K562 (cell line): ENCODE data around the gene PUDP. TPM values are rescaled to one million over a fixed set of nuclear protein-coding genes. Genes with fewer than 3 reads are reported as not detected.

Experiments used
- ATAC-seq: fragments of 200-7000 bp; cut with Tn5 transposase; 3 replicates; pipeline ENCODE4 v1.9.1; 2020; ENCODE audit warnings: moderate library complexity
- BruUV-seq: library from RNA; stranded (reverse); fragments of 400-500 nt; replicated peaks from 2 replicates; lab custom pipeline; 2021; lab: Mats Ljungman, UMichigan
- CTCF ChIA-PET: fragments of 300-600 bp; formaldehyde crosslinking; extraction: SDS; loops from one replicate; lab custom pipeline; 2021; ENCODE audit warnings: low intra/inter-chr PET ratio; lab: Yijun Ruan, JAX
- POLR2A ChIA-PET: fragments of 300-600, 350-650 bp; sonication (Branson Sonifier 250); formaldehyde crosslinking; extraction: SDS; loops from one replicate; lab custom pipeline; 2021; ENCODE audit warnings: antibody characterized with exemption, inconsistent platforms; lab: Yijun Ruan, JAX
- DNase-seq, 4 experiments: peaks; one replicate each; pipeline versions ENCODE4 v3.0.0 to v3.0.0-alpha.2; 2011 to 2018; ENCODE audit warnings: low spot score in 3 of 4, mixed read lengths in 3 of 4; ENCODE audit errors: extremely low read depth in 1 of 4
- FAIRE-seq: peaks from 2 replicates; lab custom pipeline; 2011; peaks lifted over from hg19 to GRCh38; lab: Jason Lieb, UNC
- H2AFZ ChIP-seq: 2 replicates; pipeline ENCODE4 v1.6.0; 2011; ENCODE audit warnings: low read depth, low read length, control low read depth, inconsistent platforms
- H3K27ac ChIP-seq: fragments of 200-600 bp; 3 replicates; pipeline ENCODE4 v1.8.0; 2011; ENCODE audit warnings: low read depth, mild to moderate bottlenecking, control low read depth, inconsistent platforms, low read length, moderate library complexity, mixed read lengths; ENCODE audit errors: extremely low read depth
- H3K27me3 ChIP-seq, 2 experiments: fragments of 300-600 bp in 1 of 2; 2 replicates in 1 of 2; 3 replicates in 1 of 2; pipeline versions ENCODE4 v1.6.0 to v1.8.0; 2011; ENCODE audit warnings: inconsistent platforms in 2 of 2, low read length in 2 of 2, mild to moderate bottlenecking in 1 of 2, mixed read lengths in 1 of 2, moderate library complexity in 1 of 2; ENCODE audit not compliant: control insufficient read depth in 2 of 2, insufficient read depth in 2 of 2
- H3K36me3 ChIP-seq: fragments of 300-600 bp; 3 replicates; pipeline ENCODE4 v1.8.0; 2011; ENCODE audit warnings: mild to moderate bottlenecking, low read length, inconsistent platforms; ENCODE audit not compliant: control insufficient read depth, insufficient read depth
- H3K4me1 ChIP-seq, 2 experiments: fragments of 200-600 bp in 1 of 2; replicated peaks in 1 of 2; 2 replicates in 1 of 2; 3 replicates in 1 of 2; pipeline versions ENCODE4 v1.5.1 to v1.8.0; 2011; ENCODE audit warnings: inconsistent platforms in 2 of 2, low read length in 2 of 2, mild to moderate bottlenecking in 1 of 2, mixed read lengths in 1 of 2, moderate library complexity in 1 of 2; ENCODE audit not compliant: control insufficient read depth in 2 of 2, insufficient read depth in 2 of 2
- H3K4me2 ChIP-seq: 2 replicates; pipeline ENCODE4 v1.6.1; 2011; ENCODE audit warnings: low read length, control low read depth, inconsistent platforms, mixed read lengths; ENCODE audit not compliant: insufficient read depth
- H3K4me3 ChIP-seq: fragments of 200-600 bp; sonication (generic), shearing (Covaris generic); 2 replicates; pipeline ENCODE4 v1.5.1; 2016; ENCODE audit warnings: control low read depth, inconsistent platforms
- H3K79me2 ChIP-seq: fragments of 200-600 bp; 3 replicates; pipeline ENCODE4 v1.8.0; 2011; ENCODE audit warnings: low read length, inconsistent platforms; ENCODE audit not compliant: control insufficient read depth, insufficient read depth
- H3K9ac ChIP-seq, 2 experiments: 2 replicates each; pipeline versions ENCODE4 v1.6.0 to v1.6.1; 2011; ENCODE audit warnings: low read depth in 2 of 2, low read length in 2 of 2, control low read depth in 1 of 2, inconsistent platforms in 1 of 2, mild to moderate bottlenecking in 1 of 2, mixed read lengths in 1 of 2; ENCODE audit not compliant: insufficient read depth in 1 of 2
- H3K9me1 ChIP-seq: one replicate; pipeline ENCODE4 v1.6.0; 2011; ENCODE audit warnings: inconsistent platforms, mild to moderate bottlenecking, low read length, moderate library complexity; ENCODE audit not compliant: control insufficient read depth, insufficient read depth
- H3K9me3 ChIP-seq: replicated peaks from 2 replicates; pipeline ENCODE4 v1.5.1; 2011; ENCODE audit warnings: low read depth, low read length, inconsistent platforms; ENCODE audit not compliant: control insufficient read depth, insufficient read depth
- H4K20me1 ChIP-seq: replicated peaks from 2 replicates; pipeline ENCODE4 v1.6.1; 2011; ENCODE audit warnings: low read length, inconsistent platforms, mixed read lengths; ENCODE audit not compliant: control insufficient read depth, insufficient read depth
- CBFA2T2 ChIP-seq: fragments of 450-650 bp; conservative IDR thresholded peaks from 2 replicates; pipeline ENCODE4 v1.6.1; 2017; ENCODE audit warnings: mild to moderate bottlenecking
- CC2D1A ChIP-seq: fragments of 450-650 bp; IDR thresholded peaks from 2 replicates; pipeline ENCODE4 v1.6.1; 2017; ENCODE audit warnings: mild to moderate bottlenecking
- CEBPB ChIP-seq: fragments of 450-650 bp; IDR thresholded peaks from 2 replicates; pipeline ENCODE4 v1.6.1; 2016; ENCODE audit warnings: missing genetic modification characterization, missing compliant biosample characterization
- FOXK2 ChIP-seq, 2 experiments: fragments of 450-650 bp; IDR thresholded peaks in 1 of 2; conservative IDR thresholded peaks in 1 of 2; 2 replicates each; pipeline ENCODE4 v1.6.1; 2016; ENCODE audit warnings: low read depth in 2 of 2, mild to moderate bottlenecking in 1 of 2
- GTF2F1 ChIP-seq: IDR thresholded peaks from 2 replicates; pipeline ENCODE4 v1.6.1; 2011; ENCODE audit warnings: low read depth, low read length, improper control_type of control experiment
- MEF2A ChIP-seq: IDR thresholded peaks from 2 replicates; pipeline ENCODE4 v1.6.1; 2011; ENCODE audit warnings: low read depth, mild to moderate bottlenecking, low read length, moderate library complexity; ENCODE audit not compliant: control insufficient read depth
- NBN ChIP-seq: fragments of 450-650 bp; IDR thresholded peaks from 2 replicates; pipeline ENCODE4 v1.6.1; 2016; ENCODE audit warnings: low read depth, mild to moderate bottlenecking
- ZKSCAN8 ChIP-seq: fragments of 200-800 bp; sonication (Bioruptor generic); IDR thresholded peaks from 2 replicates; pipeline ENCODE4 v1.6.1; 2016; ENCODE audit warnings: missing genetic modification characterization, missing compliant biosample characterization
- ZNF197 ChIP-seq: fragments of 200-800 bp; sonication (Bioruptor generic); IDR thresholded peaks from 2 replicates; pipeline ENCODE4 v1.6.1; 2016; ENCODE audit warnings: low read depth, missing genetic modification characterization, missing compliant biosample characterization
- ZNF668 ChIP-seq: fragments of 250-450 bp; sonication (Bioruptor Pico); IDR thresholded peaks from 2 replicates; pipeline ENCODE4 v1.8.0; 2022; ENCODE audit warnings: mild to moderate bottlenecking, inconsistent platforms
- ZNF780A ChIP-seq: fragments of 250-450 bp; sonication (Bioruptor Pico); IDR thresholded peaks from 2 replicates; pipeline ENCODE4 v1.5.0; 2021; ENCODE audit warnings: mild to moderate bottlenecking
- WGBS: fragments of 100-300 bp; shearing (Covaris generic); methylation state at CpG from one replicate; pipeline ENCODE4 v1.1.6; 2016; ENCODE audit warnings: low coverage, mixed read lengths; ENCODE audit not compliant: insufficient coverage; ENCODE audit errors: missing lambda C conversion rate; 5-methylcytosine and 5-hydroxymethylcytosine counted together
- in situ Hi-C: fragments of 300-500 bp; cut with MboI; formaldehyde crosslinking; loops from 4 replicates; pipeline ENCODE4 v1.15.0; 2018; ENCODE audit warnings: inconsistent platforms, mixed read lengths
- intact Hi-C: fragments of 100-400 bp; cut with micrococcal nuclease; formaldehyde crosslinking; loops from 2 replicates; pipeline ENCODE4 v1.14.2; 2022
- polyA plus RNA-seq, 8 experiments: library from polyadenylated mRNA; depleted of rRNA in 4 of 8; stranded (reverse) in 5 of 8; unstranded in 3 of 8; fragments of >200 nt; fragmentation: Nextera tagmentation in 2 of 8; fragmentation: Illumina TruSeq in 1 of 8; extraction: Ambion mirVana in 2 of 8; extraction: Trizol in 1 of 8; gene quantifications; 2 replicates each; pipeline versions ENCODE4 v1.2.1 to v1.2.3, GENCODE V29; 2011 to 2014; ENCODE audit warnings: inconsistent platforms in 1 of 8, missing spikeins in 1 of 8
- total RNA-seq, 7 experiments: library from RNA; depleted of rRNA in 6 of 7; stranded (reverse); fragments of >200 nt in 6 of 7; fragmentation: Illumina TruSeq in 2 of 7; extraction: Trizol in 2 of 7; gene quantifications; 2 replicates each; pipeline versions ENCODE4 v1.2.1 to v1.2.3, GENCODE V29; 2011 to 2021; ENCODE audit warnings: low replicate concordance in 1 of 7
- TF ChIP-seq, protein P1 (sequence below), 2 experiments: fragments of 150-350 bp in 1 of 2; IDR thresholded peaks; 2 replicates each; pipeline ENCODE4 v1.6.1; 2012 to 2016; ENCODE audit warnings: low read depth in 2 of 2, low read length in 2 of 2, mild to moderate bottlenecking in 1 of 2, moderate library complexity in 1 of 2
- TF ChIP-seq, protein P2 (sequence below): sonication (generic); formaldehyde crosslinking; IDR thresholded peaks from 2 replicates; pipeline ENCODE4 v1.9.0; 2022; ENCODE audit warnings: mild to moderate bottlenecking, missing genetic modification reagents

Gene PUDP
- total and polyA plus RNA-seq, 9 of the 15 experiments (the other 6 are each of a cell fraction or from before 2014, with no cell fraction given), result 13.6 to 63.0 (median 29.2) TPM

DNA sequence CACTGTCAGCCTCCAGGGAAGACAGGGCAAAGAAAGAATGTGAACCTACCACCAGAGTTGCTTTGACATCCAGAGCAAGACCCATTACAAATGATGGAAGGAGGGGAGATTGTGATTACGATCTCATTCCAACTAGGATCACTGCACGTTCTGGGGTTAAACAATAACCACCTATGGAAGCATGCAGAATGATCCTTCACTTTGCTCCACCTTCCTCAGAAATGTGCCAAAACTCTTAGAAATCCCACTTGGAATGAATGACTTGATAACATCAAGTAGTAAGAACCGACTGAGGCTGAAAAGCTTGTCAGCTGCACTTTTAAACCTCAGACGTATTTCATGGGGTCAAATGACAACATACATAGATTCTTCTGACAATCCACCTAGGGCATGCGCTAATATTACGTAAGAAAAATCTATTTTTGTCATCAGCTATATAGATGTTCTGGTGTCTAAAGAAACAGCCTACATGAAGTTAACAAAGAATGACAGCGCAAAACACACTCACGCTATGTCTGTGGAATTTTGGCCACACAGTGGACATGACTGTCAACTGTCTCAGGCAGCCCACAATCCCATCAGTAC lies 3.9 kb downstream of the PUDP start (continued):
- TF ChIP-seq, protein P1, sequence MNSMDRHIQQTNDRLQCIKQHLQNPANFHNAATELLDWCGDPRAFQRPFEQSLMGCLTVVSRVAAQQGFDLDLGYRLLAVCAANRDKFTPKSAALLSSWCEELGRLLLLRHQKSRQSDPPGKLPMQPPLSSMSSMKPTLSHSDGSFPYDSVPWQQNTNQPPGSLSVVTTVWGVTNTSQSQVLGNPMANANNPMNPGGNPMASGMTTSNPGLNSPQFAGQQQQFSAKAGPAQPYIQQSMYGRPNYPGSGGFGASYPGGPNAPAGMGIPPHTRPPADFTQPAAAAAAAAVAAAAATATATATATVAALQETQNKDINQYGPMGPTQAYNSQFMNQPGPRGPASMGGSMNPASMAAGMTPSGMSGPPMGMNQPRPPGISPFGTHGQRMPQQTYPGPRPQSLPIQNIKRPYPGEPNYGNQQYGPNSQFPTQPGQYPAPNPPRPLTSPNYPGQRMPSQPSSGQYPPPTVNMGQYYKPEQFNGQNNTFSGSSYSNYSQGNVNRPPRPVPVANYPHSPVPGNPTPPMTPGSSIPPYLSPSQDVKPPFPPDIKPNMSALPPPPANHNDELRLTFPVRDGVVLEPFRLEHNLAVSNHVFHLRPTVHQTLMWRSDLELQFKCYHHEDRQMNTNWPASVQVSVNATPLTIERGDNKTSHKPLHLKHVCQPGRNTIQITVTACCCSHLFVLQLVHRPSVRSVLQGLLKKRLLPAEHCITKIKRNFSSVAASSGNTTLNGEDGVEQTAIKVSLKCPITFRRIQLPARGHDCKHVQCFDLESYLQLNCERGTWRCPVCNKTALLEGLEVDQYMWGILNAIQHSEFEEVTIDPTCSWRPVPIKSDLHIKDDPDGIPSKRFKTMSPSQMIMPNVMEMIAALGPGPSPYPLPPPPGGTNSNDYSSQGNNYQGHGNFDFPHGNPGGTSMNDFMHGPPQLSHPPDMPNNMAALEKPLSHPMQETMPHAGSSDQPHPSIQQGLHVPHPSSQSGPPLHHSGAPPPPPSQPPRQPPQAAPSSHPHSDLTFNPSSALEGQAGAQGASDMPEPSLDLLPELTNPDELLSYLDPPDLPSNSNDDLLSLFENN (IDR thresholded peaks at IDR 0.05; ENCODE audit: low read depth in 2 of 2, low read length in 2 of 2), result no peak
- TF ChIP-seq NBN (no peak), GTF2F1 (no peak), CEBPB (0 out of 2 replicates have a peak, but pooled peaks have one; percentile 27), FOXK2 (conservative IDR thresholded peaks at IDR 0.05 in 1 of 2, IDR thresholded peaks at IDR 0.05 in 1 of 2; ENCODE audit: low read depth in 2 of 2) (no peak), MEF2A (peak; percentile 61; the same call in 1 of the 2 replicates)

DNA sequence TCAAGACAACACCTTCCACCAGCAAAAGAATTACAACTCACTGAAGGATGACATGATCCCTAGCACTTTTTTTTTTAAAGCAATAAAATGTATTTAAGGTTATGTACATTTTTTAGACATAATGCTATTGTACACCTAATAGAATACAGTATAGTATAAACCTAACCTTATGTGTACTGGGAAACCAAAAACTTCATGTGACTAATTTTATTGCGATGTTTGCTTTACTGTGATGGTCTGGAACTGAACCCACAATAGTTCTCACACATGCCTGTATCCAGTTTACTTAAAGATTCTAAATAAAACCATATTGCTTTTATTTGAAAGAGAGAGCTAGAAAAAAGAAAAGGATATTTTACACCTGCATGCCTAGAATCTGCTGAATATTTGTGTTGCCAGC lies 4.9 kb downstream of the PUDP start:
- Histone ChIP-seq H3K36me3 (peaks cover 11% of the 10 kb centered on the region; the same call in 1 of the 3 replicates), H3K27ac (no peak overlapping the region)
- TF ChIP-seq ZNF197 (CRISPR knock-in tag) (no peak), CC2D1A (no peak), ZNF668 (CRISPR knock-in tag) (no peak), ZNF780A (CRISPR knock-in tag) (no peak), ZKSCAN8 (CRISPR knock-in tag) (no peak), CBFA2T2 (no peak)
- TF ChIP-seq, protein P2, sequence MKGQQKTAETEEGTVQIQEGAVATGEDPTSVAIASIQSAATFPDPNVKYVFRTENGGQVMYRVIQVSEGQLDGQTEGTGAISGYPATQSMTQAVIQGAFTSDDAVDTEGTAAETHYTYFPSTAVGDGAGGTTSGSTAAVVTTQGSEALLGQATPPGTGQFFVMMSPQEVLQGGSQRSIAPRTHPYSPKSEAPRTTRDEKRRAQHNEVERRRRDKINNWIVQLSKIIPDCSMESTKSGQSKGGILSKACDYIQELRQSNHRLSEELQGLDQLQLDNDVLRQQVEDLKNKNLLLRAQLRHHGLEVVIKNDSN (CRISPR knock-in tag), result no peak
- TF ChIP-seq, all 486 proteins: peak for 0
- no peaks in the 10 kb centered on the region for H3K27me3 ChIP-seq
- H3K4me1 ChIP-seq, result peaks cover 4 to 17% of the 10 kb centered on the region in 2 experiments; a peak in 4 of 5 replicates
- H3K9me3 ChIP-seq, result no peaks in the 10 kb centered on the region
- no peak for DNase-seq
- peaks cover 71% of the 10 kb centered on the region for H3K79me2 ChIP-seq
- no peaks in the 10 kb centered on the region for H3K9me1 ChIP-seq
- CTCF ChIA-PET, result no interaction called here
- 89% methylated on average over 1 of the region's 1 CpG for WGBS
- intact Hi-C loops (loop anchor here (10.0 kb wide), 1 partner anchor 782 kb away; the partner anchor contains the start of gene PNPLA4), in situ Hi-C loops (no loop called here)
- no TSS peak for BruUV-seq
- POLR2A ChIA-PET, result no interaction called here
- H3K4me2 ChIP-seq, result no peak overlapping the region
- 0 out of 2 replicates have a peak, but pooled peaks cover 3% of the 10 kb centered on the region for H4K20me1 ChIP-seq
- H2AFZ ChIP-seq, result no peak overlapping the region
- no peak for ATAC-seq
- no peak overlapping the region for H3K9ac ChIP-seq
- H3K4me3 ChIP-seq, result no peak overlapping the region
- no peak for FAIRE-seq
